ENCODE results near the gene RPN2.

- no peak for TF ChIP-seq ZBTB8A (IDR thresholded peaks at IDR 0.05; ENCODE audit: partially characterized antibody)
- no peak for TF ChIP-seq CBX2 (IDR thresholded peaks at IDR 0.05; ENCODE audit: insufficient read depth, low read length, poor library complexity, severe bottlenecking)
- no peak for TF ChIP-seq NR1H2 (CRISPR knock-in tag; IDR thresholded peaks at IDR 0.05)
- no peak for TF ChIP-seq FOXP4 (CRISPR knock-in tag; IDR thresholded peaks at IDR 0.05; ENCODE audit: borderline replicate concordance)
- no peak for TF ChIP-seq RCOR1 (IDR thresholded peaks at IDR 0.05; ENCODE audit: borderline replicate concordance in 1 of 2, low read depth in 2 of 2, low read length in 2 of 2)
- no peak for TF ChIP-seq POLR2AphosphoS5 (IDR thresholded peaks at IDR 0.05; ENCODE audit: control insufficient read depth, insufficient read depth, low read depth, low read length)
- TF ChIP-seq PRDM10 (IDR thresholded peaks at IDR 0.05; ENCODE audit: partially characterized antibody): no peak
- no peak for TF ChIP-seq FOXK1 (CRISPR knock-in tag; IDR thresholded peaks at IDR 0.05; ENCODE audit: borderline replicate concordance)
- TF ChIP-seq USF1 (CRISPR knock-in tag; IDR thresholded peaks at IDR 0.05): no peak
- no peak for TF ChIP-seq SMARCC2 (IDR thresholded peaks at IDR 0.05; ENCODE audit: low read depth)
Observed at GRCh38 chr20:37234254-37234581, 55.1 kb downstream of the RPN2 start.
